ENCODE measurements around the gene ABTB2.

- TF ChIP-seq HMGXB4 (CRISPR knock-in tag; IDR thresholded peaks at IDR 0.05; ENCODE audit: borderline replicate concordance) (no peak), MAZ (IDR thresholded peaks at IDR 0.05; ENCODE audit: borderline replicate concordance, low read depth, low read length) (no peak), CTCF (IDR thresholded peaks at IDR 0.05) (no peak), HEYL (CRISPR knock-in tag; IDR thresholded peaks at IDR 0.05) (no peak), FOXS1 (CRISPR knock-in tag; IDR thresholded peaks at IDR 0.05) (no peak), EP300 (IDR thresholded peaks at IDR 0.05) (no peak), JUNB (IDR thresholded peaks at IDR 0.05) (no peak), CHD4 (IDR thresholded peaks at IDR 0.05; ENCODE audit: borderline replicate concordance) (no peak), NR3C1 (IDR thresholded peaks at IDR 0.05) (no peak)
These were observed 33.3 kb downstream of the ABTB2 start for GRCh38 chr11:34324466-34324865.

All from A549 (cell line).